Fibroblast of lung (primary cell): Measurements from ENCODE around the gene HNRNPA1L2. TPM values are rescaled to one million over a fixed set of nuclear protein-coding genes. Genes with fewer than 3 reads are reported as not detected.

Source experiments
- DNase-seq, 2 donors: peaks; one replicate each; pipeline versions ENCODE4 v3.0.0 to v3.0.0-alpha.2; 2010; ENCODE audit warnings: low read depth in 2 of 2
- H2AFZ ChIP-seq: 2 replicates; pipeline ENCODE4 v1.5.1; 2012; ENCODE audit warnings: low read length, control low read depth, inconsistent platforms
- H3K27ac ChIP-seq: 2 replicates; pipeline ENCODE4 v1.5.1; 2011; ENCODE audit warnings: low read length, control low read depth; ENCODE audit not compliant: insufficient read depth
- H3K27me3 ChIP-seq: 2 replicates; pipeline ENCODE4 v1.5.1; 2011; ENCODE audit warnings: mild to moderate bottlenecking, low read length; ENCODE audit not compliant: control insufficient read depth, insufficient read depth
- H3K36me3 ChIP-seq: 2 replicates; pipeline ENCODE4 v1.5.1; 2011; ENCODE audit warnings: low read length; ENCODE audit not compliant: control insufficient read depth, insufficient read depth
- H3K4me1 ChIP-seq: 2 replicates; pipeline ENCODE4 v1.5.1; 2011; ENCODE audit warnings: low read length; ENCODE audit not compliant: control insufficient read depth, insufficient read depth; ENCODE audit errors: extremely low read depth
- H3K4me2 ChIP-seq: 2 replicates; pipeline ENCODE4 v1.5.1; 2011; ENCODE audit warnings: low read length, control low read depth; ENCODE audit not compliant: insufficient read depth; ENCODE audit errors: extremely low read depth
- H3K4me3 ChIP-seq, 4 experiments: fragments of 200-600 bp in 1 of 4; sonication (generic) in 1 of 4; replicated peaks in 1 of 4; 2 replicates each; pipeline ENCODE4 v1.5.1; 2011 to 2016; ENCODE audit warnings: low read length in 4 of 4, low read depth in 3 of 4, mild to moderate bottlenecking in 3 of 4, control low read depth in 2 of 4, inconsistent platforms in 1 of 4, mixed read lengths in 1 of 4; ENCODE audit not compliant: insufficient read depth in 1 of 4; ENCODE audit errors: control extremely low read depth in 1 of 4
- H3K79me2 ChIP-seq: 2 replicates; pipeline ENCODE4 v1.5.1; 2012; ENCODE audit warnings: mild to moderate bottlenecking, low read length, inconsistent platforms; ENCODE audit not compliant: control insufficient read depth, insufficient read depth
- H3K9ac ChIP-seq: 2 replicates; pipeline ENCODE4 v1.5.1; 2011; ENCODE audit warnings: mild to moderate bottlenecking, low read length, control low read depth; ENCODE audit not compliant: insufficient read depth
- H3K9me3 ChIP-seq: 2 replicates; pipeline ENCODE4 v1.5.1; 2012; ENCODE audit warnings: low read depth, low read length; ENCODE audit not compliant: control insufficient read depth, insufficient read depth
- H4K20me1 ChIP-seq: 2 replicates; pipeline ENCODE4 v1.5.1; 2011; ENCODE audit warnings: low read length; ENCODE audit not compliant: control insufficient read depth, insufficient read depth; ENCODE audit errors: extremely low read depth
- EZH2 ChIP-seq: IDR thresholded peaks from 2 replicates; pipeline ENCODE4 v1.5.1; 2012; ENCODE audit warnings: low read length, control low read depth, mild to moderate bottlenecking; ENCODE audit errors: missing control alignments
- polyA plus RNA-seq, 2 donors: library from polyadenylated mRNA; depleted of rRNA in 1 of 2; stranded (reverse) in 1 of 2; unstranded in 1 of 2; fragments of >200 nt; gene quantifications; 2 replicates each; pipeline ENCODE4 v1.2.1, GENCODE V29; 2011 to 2012; ENCODE audit warnings: missing spikeins in 1 of 2
- total RNA-seq: library from RNA; depleted of rRNA; stranded (reverse); fragments of >200 nt; gene quantifications from 2 replicates; pipeline ENCODE4 v1.2.1, GENCODE V29; 2014
- TF ChIP-seq, protein P1 (sequence below), 2 donors: IDR thresholded peaks in 1 of 2; conservative IDR thresholded peaks in 1 of 2; 1 replicate in 1 of 2; 2 replicates in 1 of 2; pipeline ENCODE4 v1.5.1; 2011 to 2012; ENCODE audit warnings: low read length in 2 of 2, control low read depth in 1 of 2, inconsistent platforms in 1 of 2, low read depth in 1 of 2, mild to moderate bottlenecking in 1 of 2

HNRNPA1L2 gene
- total and polyA plus RNA-seq, 2 donors (not counting 1 experiment from before 2014, with no cell fraction given), result 3.3 to 9.8 TPM

DNA sequence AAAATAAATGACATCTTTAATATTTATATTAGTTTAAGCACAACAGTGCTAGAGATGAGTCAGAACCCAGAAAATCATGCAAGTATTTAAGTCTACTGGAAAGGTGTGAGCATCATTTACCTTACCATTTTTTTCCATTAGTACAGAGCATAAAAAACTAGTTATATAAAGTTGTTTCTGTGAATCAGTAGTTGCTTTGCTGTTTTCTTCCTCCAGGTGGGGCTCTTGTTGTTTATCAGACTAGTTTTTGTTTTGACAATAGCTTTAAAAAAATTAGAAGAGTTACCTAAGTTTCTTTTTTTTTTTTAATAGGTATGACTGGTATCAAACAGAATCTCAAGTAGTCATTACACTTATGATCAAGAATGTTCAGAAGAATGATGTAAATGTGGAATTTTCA lies 23.1 kb downstream of the HNRNPA1L2 start:
- Histone ChIP-seq H3K27me3 (no peaks in the 10 kb centered on the region), H3K9ac (no peak overlapping the region), H3K4me1 (no peaks in the 10 kb centered on the region), H3K9me3 (no peaks in the 10 kb centered on the region), H2AFZ (no peak overlapping the region), H3K4me3 (no peak overlapping the region), H3K79me2 (no peaks in the 10 kb centered on the region), H3K27ac (no peak overlapping the region), H3K36me3 (peaks cover 4% of the 10 kb centered on the region), H4K20me1 (no peaks in the 10 kb centered on the region), H3K4me2 (no peak overlapping the region)
- peak; percentile 14 to 37 for DNase-seq
- no peak for TF ChIP-seq EZH2
- TF ChIP-seq, protein P1, sequence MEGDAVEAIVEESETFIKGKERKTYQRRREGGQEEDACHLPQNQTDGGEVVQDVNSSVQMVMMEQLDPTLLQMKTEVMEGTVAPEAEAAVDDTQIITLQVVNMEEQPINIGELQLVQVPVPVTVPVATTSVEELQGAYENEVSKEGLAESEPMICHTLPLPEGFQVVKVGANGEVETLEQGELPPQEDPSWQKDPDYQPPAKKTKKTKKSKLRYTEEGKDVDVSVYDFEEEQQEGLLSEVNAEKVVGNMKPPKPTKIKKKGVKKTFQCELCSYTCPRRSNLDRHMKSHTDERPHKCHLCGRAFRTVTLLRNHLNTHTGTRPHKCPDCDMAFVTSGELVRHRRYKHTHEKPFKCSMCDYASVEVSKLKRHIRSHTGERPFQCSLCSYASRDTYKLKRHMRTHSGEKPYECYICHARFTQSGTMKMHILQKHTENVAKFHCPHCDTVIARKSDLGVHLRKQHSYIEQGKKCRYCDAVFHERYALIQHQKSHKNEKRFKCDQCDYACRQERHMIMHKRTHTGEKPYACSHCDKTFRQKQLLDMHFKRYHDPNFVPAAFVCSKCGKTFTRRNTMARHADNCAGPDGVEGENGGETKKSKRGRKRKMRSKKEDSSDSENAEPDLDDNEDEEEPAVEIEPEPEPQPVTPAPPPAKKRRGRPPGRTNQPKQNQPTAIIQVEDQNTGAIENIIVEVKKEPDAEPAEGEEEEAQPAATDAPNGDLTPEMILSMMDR (conservative IDR thresholded peaks at IDR 0.05 in 1 of 2, IDR thresholded peaks at IDR 0.05 in 1 of 2; ENCODE audit: low read depth in 1 of 2, low read length in 2 of 2), result peak in 1 of 2 donors; percentile 52

DNA sequence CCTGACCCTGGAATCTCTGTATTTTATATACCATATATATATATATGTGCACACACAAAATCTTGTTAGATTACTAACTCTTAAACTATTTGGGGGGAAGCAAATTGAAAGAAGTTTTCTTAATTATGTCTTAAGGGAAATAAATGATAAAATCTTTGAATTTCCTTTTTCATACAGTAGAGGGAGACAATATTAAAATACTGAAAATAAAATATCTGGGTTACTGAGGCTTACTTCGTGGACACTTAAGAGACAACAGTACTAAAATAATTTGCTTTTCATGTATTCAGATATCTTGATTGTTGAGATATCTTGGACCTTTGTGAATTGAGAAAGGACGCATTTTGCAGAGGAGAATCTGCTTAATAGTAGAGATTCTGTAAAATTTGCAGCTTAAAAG lies 27.4 kb downstream of the HNRNPA1L2 start:
- Histone ChIP-seq H3K4me3 (no peak overlapping the region), H3K79me2 (no peaks in the 10 kb centered on the region), H4K20me1 (no peaks in the 10 kb centered on the region), H3K4me1 (no peaks in the 10 kb centered on the region), H3K27ac (no peak overlapping the region), H3K27me3 (no peaks in the 10 kb centered on the region), H2AFZ (no peak overlapping the region), H3K9me3 (no peaks in the 10 kb centered on the region), H3K4me2 (no peak overlapping the region), H3K9ac (no peak overlapping the region), H3K36me3 (peaks cover 6% of the 10 kb centered on the region)
- DNase-seq, result no peak
- TF ChIP-seq EZH2, result no peak

DNA sequence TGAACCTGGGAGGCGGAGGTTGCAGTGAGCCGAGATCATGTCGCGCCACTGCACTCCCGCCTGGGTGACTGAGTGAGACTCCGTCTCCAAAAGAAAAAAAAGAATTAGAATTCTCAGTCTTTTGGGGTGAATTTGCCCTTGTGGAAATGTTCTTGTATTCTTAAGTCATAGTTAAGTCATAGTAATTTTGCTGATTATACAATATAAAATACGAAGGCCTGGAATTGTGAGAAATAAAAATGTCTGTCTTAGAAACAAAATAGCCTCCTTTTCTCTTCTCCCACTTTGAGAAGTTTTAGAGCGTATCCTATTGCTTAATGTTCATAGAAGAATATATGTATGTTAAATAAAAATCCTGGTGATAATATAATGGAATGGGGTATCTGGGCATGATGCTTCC lies 28.5 kb downstream of the HNRNPA1L2 start:
- H3K27ac ChIP-seq, result no peak overlapping the region
- no peaks in the 10 kb centered on the region for H3K4me1 ChIP-seq
- H3K9me3 ChIP-seq, result no peaks in the 10 kb centered on the region
- no peak overlapping the region for H3K4me2 ChIP-seq
- H3K79me2 ChIP-seq, result no peaks in the 10 kb centered on the region
- H2AFZ ChIP-seq, result no peak overlapping the region
- no peak overlapping the region for H3K9ac ChIP-seq
- TF ChIP-seq EZH2, result no peak
- TF ChIP-seq, protein P1 (conservative IDR thresholded peaks at IDR 0.05 in 1 of 2, IDR thresholded peaks at IDR 0.05 in 1 of 2; ENCODE audit: low read depth in 1 of 2, low read length in 2 of 2), result no peak
- peaks cover 6% of the 10 kb centered on the region for H3K36me3 ChIP-seq
- H3K27me3 ChIP-seq, result no peaks in the 10 kb centered on the region
- H4K20me1 ChIP-seq, result no peaks in the 10 kb centered on the region
- no peak overlapping the region for H3K4me3 ChIP-seq
- no peak for DNase-seq
